H1 (cell line): ENCODE data around the gene GPBP1. TPM values are rescaled to one million over a fixed set of nuclear protein-coding genes. Genes with fewer than 3 reads are reported as not detected.

Source experiments
- CTCF ChIA-PET: fragments of 300-600 bp; sonication (Branson Sonifier 250); formaldehyde crosslinking; loops from one replicate; lab custom pipeline; 2021; ENCODE audit not compliant: partially characterized antibody; lab: Charles Lee
- POLR2A ChIA-PET: fragments of 300-600 bp; sonication (Branson Sonifier 250); formaldehyde crosslinking; loops from one replicate; lab custom pipeline; 2021; ENCODE audit warnings: inconsistent platforms; ENCODE audit not compliant: partially characterized antibody; lab: Charles Lee
- DNase-seq, 2 experiments: peaks; one replicate each; pipeline versions ENCODE4 v3.0.0 to v3.0.0-alpha.2; 2010 to 2022; ENCODE audit warnings: low spot score in 2 of 2, low read depth in 1 of 2, mixed read lengths in 1 of 2
- FAIRE-seq: peaks from 2 replicates; lab custom pipeline; 2011; peaks lifted over from hg19 to GRCh38; lab: Jason Lieb, UNC
- H2AFZ ChIP-seq: 2 replicates; pipeline ENCODE4 v1.8.1; 2012; ENCODE audit warnings: low read length, inconsistent platforms
- H2AK5ac ChIP-seq: 2 replicates; pipeline ENCODE4 v1.6.1; 2013; ENCODE audit warnings: low read depth, low read length
- H2BK120ac ChIP-seq: replicated peaks from 2 replicates; pipeline ENCODE3; 2013; ENCODE audit warnings: low read depth, low read length, inconsistent platforms
- H2BK12ac ChIP-seq: 2 replicates; pipeline ENCODE4 v1.6.1; 2013; ENCODE audit warnings: low read depth, low read length
- H2BK15ac ChIP-seq: 2 replicates; pipeline ENCODE4 v1.6.1; 2013; ENCODE audit warnings: low read length
- H2BK20ac ChIP-seq: 2 replicates; pipeline ENCODE4 v1.6.1; 2013; ENCODE audit warnings: low read length
- H2BK5ac ChIP-seq: 2 replicates; pipeline ENCODE4 v1.6.1; 2013; ENCODE audit warnings: low read depth, low read length
- H3K14ac ChIP-seq: 2 replicates; pipeline ENCODE4 v1.6.1; 2013; ENCODE audit warnings: inconsistent platforms; ENCODE audit not compliant: insufficient read length
- H3K18ac ChIP-seq: 2 replicates; pipeline ENCODE4 v1.6.1; 2013; ENCODE audit warnings: low read length; ENCODE audit errors: extremely low read depth
- H3K23ac ChIP-seq: 2 replicates; pipeline ENCODE4 v1.6.1; 2013; ENCODE audit warnings: inconsistent platforms; ENCODE audit not compliant: insufficient read length
- H3K23me2 ChIP-seq: 2 replicates; pipeline ENCODE4 v1.6.1; 2013; ENCODE audit warnings: low read depth, low read length
- H3K27ac ChIP-seq: 2 replicates; pipeline ENCODE4 v1.6.1; 2011; ENCODE audit warnings: low read depth, low read length, inconsistent platforms
- H3K27me3 ChIP-seq, 4 experiments: replicated peaks in 1 of 4; 1 replicate in 1 of 4; 2 replicates in 3 of 4; pipeline versions ENCODE4 v1.6.1 to v1.8.1; 2011 to 2013; ENCODE audit warnings: low read length in 3 of 4, mild to moderate bottlenecking in 3 of 4, inconsistent platforms in 2 of 4, mixed read lengths in 2 of 4, moderate library complexity in 1 of 4; ENCODE audit not compliant: control insufficient read depth in 3 of 4, insufficient read depth in 3 of 4; ENCODE audit errors: extremely low read depth in 1 of 4
- H3K36me3 ChIP-seq, 4 experiments: 2 replicates each; pipeline versions ENCODE4 v1.6.1 to v1.8.1; 2011 to 2013; ENCODE audit warnings: mild to moderate bottlenecking in 4 of 4, low read length in 3 of 4, moderate library complexity in 2 of 4, control low read depth in 1 of 4, inconsistent platforms in 1 of 4; ENCODE audit not compliant: insufficient read depth in 4 of 4, control insufficient read depth in 2 of 4
- H3K4ac ChIP-seq: replicated peaks from 2 replicates; pipeline ENCODE3; 2013; ENCODE audit warnings: low read length, low read depth, mixed read lengths, inconsistent platforms; ENCODE audit not compliant: insufficient read length
- H3K4me1 ChIP-seq, 4 experiments: replicated peaks in 1 of 4; 1 replicate in 1 of 4; 2 replicates in 3 of 4; pipeline versions ENCODE4 v1.6.1 to v1.8.1; 2011 to 2013; ENCODE audit warnings: low read length in 3 of 4, inconsistent platforms in 2 of 4, mixed read lengths in 1 of 4; ENCODE audit not compliant: insufficient read depth in 4 of 4, control insufficient read depth in 3 of 4
- H3K4me2 ChIP-seq, 2 experiments: 2 replicates each; pipeline versions ENCODE4 v1.6.1 to v1.8.1; 2011 to 2013; ENCODE audit warnings: low read depth in 2 of 2, low read length in 2 of 2, control low read depth in 1 of 2, inconsistent platforms in 1 of 2, mild to moderate bottlenecking in 1 of 2; ENCODE audit not compliant: insufficient read depth in 1 of 2
- H3K4me3 ChIP-seq, 4 experiments: fragments of 200-600, 300-600 bp in 1 of 4; sonication (generic), shearing (Covaris generic), sonication (Bioruptor Twin) in 1 of 4; 2 replicates each; pipeline versions ENCODE4 v1.5.1 to v1.8.1; 2011 to 2016; ENCODE audit warnings: low read length in 4 of 4, low read depth in 3 of 4, control low read depth in 2 of 4, inconsistent platforms in 2 of 4, mild to moderate bottlenecking in 2 of 4, mixed read lengths in 1 of 4, moderate library complexity in 1 of 4; ENCODE audit not compliant: insufficient read depth in 2 of 4; ENCODE audit errors: extremely low read depth in 1 of 4
- H3K56ac ChIP-seq: replicated peaks from 2 replicates; pipeline ENCODE3; 2013; ENCODE audit warnings: low read depth, mild to moderate bottlenecking, mixed read lengths, low read length, inconsistent platforms; ENCODE audit not compliant: insufficient read length
- H3K79me1 ChIP-seq: 2 replicates; pipeline ENCODE4 v1.6.1; 2013; ENCODE audit warnings: low read depth, low read length, control low read depth
- H3K79me2 ChIP-seq, 2 experiments: 2 replicates each; pipeline versions ENCODE4 v1.6.1 to v1.8.1; 2012 to 2013; ENCODE audit warnings: low read length in 2 of 2, mild to moderate bottlenecking in 2 of 2, inconsistent platforms in 1 of 2; ENCODE audit not compliant: insufficient read depth in 2 of 2, control insufficient read depth in 1 of 2
- H3K9ac ChIP-seq, 4 experiments: replicated peaks in 1 of 4; 1 replicate in 1 of 4; 2 replicates in 3 of 4; pipeline versions ENCODE4 v1.6.1 to v1.8.1; 2011 to 2013; ENCODE audit warnings: low read depth in 3 of 4, low read length in 3 of 4, control low read depth in 2 of 4, mild to moderate bottlenecking in 2 of 4, moderate library complexity in 2 of 4, inconsistent platforms in 1 of 4; ENCODE audit errors: extremely low read depth in 1 of 4
- H3K9me3 ChIP-seq, 2 experiments: 2 replicates each; pipeline versions ENCODE4 v1.6.1 to v1.8.1; 2012 to 2013; ENCODE audit warnings: mild to moderate bottlenecking in 2 of 2, moderate library complexity in 2 of 2, control low read depth in 1 of 2, inconsistent platforms in 1 of 2, low read depth in 1 of 2, low read length in 1 of 2, mixed read lengths in 1 of 2; ENCODE audit not compliant: insufficient read depth in 2 of 2
- H4K20me1 ChIP-seq, 2 experiments: replicated peaks in 1 of 2; 2 replicates each; pipeline versions ENCODE3 to v1.8.1; 2011 to 2013; ENCODE audit warnings: inconsistent platforms in 2 of 2, low read length in 2 of 2, mild to moderate bottlenecking in 1 of 2; ENCODE audit not compliant: insufficient read depth in 2 of 2, control insufficient read depth in 1 of 2
- H4K5ac ChIP-seq: 2 replicates; pipeline ENCODE4 v1.6.1; 2013; ENCODE audit warnings: low read length, low read depth, mixed read lengths, inconsistent platforms; ENCODE audit not compliant: insufficient read length
- H4K8ac ChIP-seq: 2 replicates; pipeline ENCODE4 v1.8.0; 2013; ENCODE audit warnings: mild to moderate bottlenecking, moderate library complexity, low read length, inconsistent platforms; ENCODE audit not compliant: insufficient read depth; ENCODE audit errors: extremely low read depth
- H4K91ac ChIP-seq: replicated peaks from 2 replicates; pipeline ENCODE3; 2013; ENCODE audit warnings: low read length, mixed read lengths, inconsistent platforms; ENCODE audit not compliant: insufficient read length
- BCL11A ChIP-seq, 2 experiments: IDR thresholded peaks; one replicate each; pipeline ENCODE4 v1.6.1; 2011; ENCODE audit warnings: low read depth in 2 of 2, low read length in 2 of 2, mild to moderate bottlenecking in 2 of 2
- EGR1 ChIP-seq: IDR thresholded peaks from 2 replicates; pipeline ENCODE4 v1.6.1; 2011; ENCODE audit warnings: low read depth, low read length, borderline replicate concordance
- EZH2 ChIP-seq: fragments of 200-600 bp; sonication (generic); IDR thresholded peaks from 2 replicates; pipeline ENCODE4 v1.7.1; 2012; ENCODE audit warnings: low read depth, mild to moderate bottlenecking, moderate library complexity, low read length, inconsistent platforms; ENCODE audit not compliant: severe bottlenecking
- FOSL1 ChIP-seq: IDR thresholded peaks from 2 replicates; pipeline ENCODE4 v1.6.1; 2011; ENCODE audit warnings: mild to moderate bottlenecking, low read depth, low read length, moderate library complexity; ENCODE audit not compliant: insufficient read depth
- GTF2F1 ChIP-seq: IDR thresholded peaks from 2 replicates; pipeline ENCODE4 v1.6.1; 2012; ENCODE audit warnings: low read depth, low read length, improper control_type of control experiment, borderline replicate concordance
- HDAC6 ChIP-seq: IDR thresholded peaks from one replicate; pipeline ENCODE4 v1.7.1; 2012; ENCODE audit warnings: low read depth, mild to moderate bottlenecking, inconsistent platforms, low read length, moderate library complexity
- KDM1A ChIP-seq: fragments of 200-600, 300-600 bp; sonication (generic); IDR thresholded peaks from 2 replicates; pipeline ENCODE4 v1.7.1; 2016; ENCODE audit warnings: mild to moderate bottlenecking, low read length, borderline replicate concordance
- POLR2A ChIP-seq, 2 experiments: IDR thresholded peaks; 1 replicate in 1 of 2; 2 replicates in 1 of 2; pipeline ENCODE4 v1.6.1; 2011; ENCODE audit warnings: low read depth in 2 of 2, low read length in 2 of 2, mild to moderate bottlenecking in 2 of 2; ENCODE audit errors: control extremely low read depth in 1 of 2
- RAD21 ChIP-seq, 2 experiments: IDR thresholded peaks in 1 of 2; conservative IDR thresholded peaks in 1 of 2; 2 replicates each; pipeline ENCODE4 v1.6.1; 2011; ENCODE audit warnings: low read depth in 2 of 2, low read length in 2 of 2, improper control_type of control experiment in 1 of 2, inconsistent platforms in 1 of 2, mild to moderate bottlenecking in 1 of 2, moderate library complexity in 1 of 2
- RNF2 ChIP-seq: fragments of 200-900, 300-1000 bp; sonication (generic); IDR thresholded peaks from 2 replicates; pipeline ENCODE4 v1.7.1; 2016; ENCODE audit warnings: borderline replicate concordance, low read depth, mild to moderate bottlenecking, antibody characterized with exemption, low read length; ENCODE audit not compliant: poor library complexity, severe bottlenecking; ENCODE audit errors: missing control alignments
- SAP30 ChIP-seq: fragments of 300-600 bp; sonication (generic); IDR thresholded peaks from 2 replicates; pipeline ENCODE4 v1.7.1; 2012; ENCODE audit warnings: low read length, moderate library complexity, mild to moderate bottlenecking, inconsistent platforms; ENCODE audit not compliant: insufficient read depth, insufficient replicate concordance
- SP2 ChIP-seq: IDR thresholded peaks from 2 replicates; pipeline ENCODE4 v1.6.1; 2012; ENCODE audit warnings: mild to moderate bottlenecking, low read length, inconsistent platforms
- TBP ChIP-seq: IDR thresholded peaks from 2 replicates; pipeline ENCODE4 v1.6.1; 2011; ENCODE audit warnings: low read depth, low read length, improper control_type of control experiment
- WGBS, 2 experiments: shearing (Covaris generic) in 1 of 2; methylation state at CpG; one replicate each; pipeline versions ENCODE4 v1.1.6 to v1.1.7; 2013 to 2015; ENCODE audit warnings: low lambda C conversion rate in 2 of 2, mixed read lengths in 2 of 2, inconsistent platforms in 1 of 2, low coverage in 1 of 2, missing lambda C conversion rate in 1 of 2; ENCODE audit not compliant: insufficient replicate concordance in 2 of 2, insufficient coverage in 1 of 2, insufficient read length in 1 of 2; ENCODE audit errors: extremely low coverage in 1 of 2, missing lambda C conversion rate in 1 of 2; 5-methylcytosine and 5-hydroxymethylcytosine counted together
- polyA plus RNA-seq, 7 experiments: library from polyadenylated mRNA; depleted of rRNA in 3 of 7; stranded (reverse) in 5 of 7; unstranded in 2 of 7; fragments of >200 nt in 5 of 7; fragments of 200-250 nt in 2 of 7; gene quantifications; 1 replicate in 5 of 7; 2 replicates in 1 of 7; 4 replicates in 1 of 7; pipeline versions ENCODE4 v1.2.1 to v1.2.3, GENCODE V29; 2011 to 2013; ENCODE audit warnings: missing spikeins in 2 of 7, mixed read lengths in 2 of 7
- total RNA-seq: library from RNA; stranded (reverse); fragmentation: NEBNext Ultra II Directional; extraction: Animal tissue kit (Norgen Biotek cat#: 25700); gene quantifications from 2 replicates; pipeline ENCODE4 v1.2.1, GENCODE V29; 2021

The GPBP1 gene
- total and polyA plus RNA-seq, 2 of the 8 experiments (the other 6 are each of a cell fraction or from before 2014, with no cell fraction given): 29.2 to 108 TPM

GRCh38 chr5:57163553-57164006 is 10.3 kb upstream of the GPBP1 start:
- no peak overlapping the region for H3K14ac ChIP-seq
- no peaks in the 10 kb centered on the region for H3K79me1 ChIP-seq
- no peak overlapping the region for H3K9ac ChIP-seq
- no peaks in the 10 kb centered on the region for H3K36me3 ChIP-seq
- no peak overlapping the region for H2BK120ac ChIP-seq
- no peak for DNase-seq
- H2AFZ ChIP-seq: no peak overlapping the region
- H2BK20ac ChIP-seq: no peak overlapping the region
- H2BK15ac ChIP-seq: no peak overlapping the region
- H3K23ac ChIP-seq: no peak overlapping the region
- H3K27ac ChIP-seq: no peak overlapping the region
- no peak overlapping the region for H3K4me3 ChIP-seq
- H2AK5ac ChIP-seq: no peak overlapping the region
- H4K20me1 ChIP-seq: no peaks in the 10 kb centered on the region
- no peak overlapping the region for H2BK12ac ChIP-seq
- no peak overlapping the region for H4K5ac ChIP-seq
- H3K4me1 ChIP-seq: no peaks in the 10 kb centered on the region
- H3K79me2 ChIP-seq: no peaks in the 10 kb centered on the region
- FAIRE-seq: no peak
- no peak overlapping the region for H3K4ac ChIP-seq
- H4K91ac ChIP-seq: no peak overlapping the region
- no peaks in the 10 kb centered on the region for H3K23me2 ChIP-seq
- no peak overlapping the region for H3K4me2 ChIP-seq
- no peak overlapping the region for H3K18ac ChIP-seq
- H2BK5ac ChIP-seq: no peak overlapping the region
- WGBS, 2 experiments: 97% methylated on average over 2 of the region's 3 CpGs; no CpG with 5 or more reads in 1 of the 2 experiments
- no peak overlapping the region for H3K56ac ChIP-seq
- no peaks in the 10 kb centered on the region for H3K9me3 ChIP-seq
- ChIA-PET POLR2A (interaction anchor here (1.5 to 2.0 kb wide), 2 partner anchors 10 to 12 kb away, joined by 7 to 10 read pairs; partner anchors contain the start of gene GPBP1), CTCF (interaction anchor here (1.1 to 1.2 kb wide), 2 partner anchors 8 to 25 kb away, joined by 3 to 4 read pairs; no protein-coding TSS in a partner anchor)
- H4K8ac ChIP-seq: no peak overlapping the region
- no peaks in the 10 kb centered on the region for H3K27me3 ChIP-seq
- TF ChIP-seq FOSL1 (no peak), SAP30 (no peak), HDAC6 (no peak), RAD21 (IDR thresholded peaks at IDR 0.05 in 1 of 2, conservative IDR thresholded peaks at IDR 0.05 in 1 of 2; ENCODE audit: low read depth in 2 of 2, low read length in 2 of 2) (no peak), GTF2F1 (no peak), EZH2 (no peak), KDM1A (no peak), RNF2 (no peak), POLR2A (IDR thresholded peaks at IDR 0.05; ENCODE audit: control extremely low read depth in 1 of 2, low read depth in 2 of 2, low read length in 2 of 2) (no peak), TBP (no peak), EGR1 (no peak), BCL11A (IDR thresholded peaks at IDR 0.05; ENCODE audit: low read depth in 2 of 2, low read length in 2 of 2) (no peak), SP2 (no peak)
